Measurements from ENCODE around the gene HLCS.

The HLCS gene

DNA sequence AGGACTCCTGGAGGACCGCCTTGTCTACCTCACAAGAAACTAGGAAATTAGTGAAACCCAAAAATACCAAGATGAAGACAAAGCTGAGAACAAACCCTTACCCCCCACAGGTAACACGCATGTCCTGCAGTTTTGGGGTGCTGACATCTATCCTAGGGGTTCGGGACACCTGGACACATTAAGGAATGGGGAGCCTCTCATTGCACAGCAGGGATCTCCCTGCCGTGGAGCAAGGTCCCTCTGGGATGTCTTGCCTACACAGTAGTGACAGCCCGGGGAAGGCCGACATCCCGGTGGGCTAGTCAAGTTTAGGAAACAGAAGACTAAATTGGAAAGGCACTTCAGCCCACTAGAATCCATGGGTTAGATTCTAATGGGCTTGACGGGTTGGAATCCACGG, 223.0 kb downstream of the HLCS start:
- no peaks in the 10 kb centered on the region for H3K4me1 ChIP-seq (ENCODE audit: low read length)
- no peaks in the 10 kb centered on the region for H3K36me3 ChIP-seq (replicated peaks; ENCODE audit: insufficient read depth, low read length)
- H3K9me2 ChIP-seq (replicated peaks; ENCODE audit: insufficient read depth, low read length): no peaks in the 10 kb centered on the region
- TF ChIP-seq EZH2phosphoT487 (IDR thresholded peaks at IDR 0.05; ENCODE audit: low read length): no peak
- TF ChIP-seq EZH2 (optimal IDR thresholded peaks at IDR 0.05; ENCODE audit: low read depth, low read length): no peak
- no peak for TF ChIP-seq CTCF (IDR thresholded peaks at IDR 0.05; ENCODE audit: low read length)
- no peaks in the 10 kb centered on the region for H3F3A ChIP-seq (ENCODE audit: insufficient read depth, low read length)
- no peaks in the 10 kb centered on the region for H3K27me3 ChIP-seq (replicated peaks; ENCODE audit: insufficient read depth, low read length)
- no peak overlapping the region for H2AFZ ChIP-seq (ENCODE audit: low read length)
- H3K9me3 ChIP-seq (replicated peaks; ENCODE audit: insufficient read depth, low read length): no peaks in the 10 kb centered on the region
- H3K9ac ChIP-seq (ENCODE audit: low read length): no peak overlapping the region
- no peaks in the 10 kb centered on the region for H3K79me2 ChIP-seq (ENCODE audit: low read length)
- H3K4me2 ChIP-seq (ENCODE audit: low read depth, low read length): no peak overlapping the region
- no peak overlapping the region for H3K27ac ChIP-seq (ENCODE audit: low read length)
- H4K20me1 ChIP-seq (ENCODE audit: insufficient read depth, low read length): no peaks in the 10 kb centered on the region
- no peak overlapping the region for H3K4me3 ChIP-seq (ENCODE audit: low read length)
- DNase-seq: no peak

DNA sequence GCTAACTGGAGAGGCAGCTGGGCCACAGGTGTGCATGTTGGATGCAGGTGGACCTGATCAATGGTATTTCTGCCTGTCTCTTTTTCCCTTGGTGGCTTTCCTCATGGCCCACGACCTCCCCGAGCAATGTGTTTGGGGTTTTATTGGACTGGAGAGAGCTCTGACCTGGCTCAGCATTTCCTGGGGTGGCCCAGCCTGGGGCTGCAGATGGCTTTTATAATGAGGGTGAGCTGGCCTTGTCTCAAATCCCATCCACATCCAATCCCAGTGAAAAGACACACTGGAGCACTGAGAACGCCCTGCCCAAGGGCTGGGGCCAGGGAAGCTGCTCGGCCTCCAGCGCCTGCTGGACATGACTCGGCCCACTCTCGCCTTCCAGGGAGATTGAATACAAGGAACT, 223.5 kb downstream of the HLCS start:
- Histone ChIP-seq H3K4me1 (ENCODE audit: low read length) (no peaks in the 10 kb centered on the region), H2AFZ (ENCODE audit: low read length) (no peak overlapping the region), H3K27ac (ENCODE audit: low read length) (no peak overlapping the region), H3K4me2 (ENCODE audit: low read depth, low read length) (no peak overlapping the region), H3K9ac (ENCODE audit: low read length) (no peak overlapping the region), H3K9me3 (replicated peaks; ENCODE audit: insufficient read depth, low read length) (no peaks in the 10 kb centered on the region), H3K27me3 (replicated peaks; ENCODE audit: insufficient read depth, low read length) (no peaks in the 10 kb centered on the region), H3K4me3 (ENCODE audit: low read length) (no peak overlapping the region), H3K36me3 (replicated peaks; ENCODE audit: insufficient read depth, low read length) (no peaks in the 10 kb centered on the region), H4K20me1 (ENCODE audit: insufficient read depth, low read length) (no peaks in the 10 kb centered on the region), H3F3A (ENCODE audit: insufficient read depth, low read length) (no peaks in the 10 kb centered on the region), H3K9me2 (replicated peaks; ENCODE audit: insufficient read depth, low read length) (no peaks in the 10 kb centered on the region), H3K79me2 (ENCODE audit: low read length) (no peaks in the 10 kb centered on the region)
- DNase-seq: no peak
- TF ChIP-seq EZH2 (optimal IDR thresholded peaks at IDR 0.05; ENCODE audit: low read depth, low read length): no peak
- TF ChIP-seq EZH2phosphoT487 (IDR thresholded peaks at IDR 0.05; ENCODE audit: low read length): no peak
- TF ChIP-seq CTCF (IDR thresholded peaks at IDR 0.05; ENCODE audit: low read length): no peak

DNA sequence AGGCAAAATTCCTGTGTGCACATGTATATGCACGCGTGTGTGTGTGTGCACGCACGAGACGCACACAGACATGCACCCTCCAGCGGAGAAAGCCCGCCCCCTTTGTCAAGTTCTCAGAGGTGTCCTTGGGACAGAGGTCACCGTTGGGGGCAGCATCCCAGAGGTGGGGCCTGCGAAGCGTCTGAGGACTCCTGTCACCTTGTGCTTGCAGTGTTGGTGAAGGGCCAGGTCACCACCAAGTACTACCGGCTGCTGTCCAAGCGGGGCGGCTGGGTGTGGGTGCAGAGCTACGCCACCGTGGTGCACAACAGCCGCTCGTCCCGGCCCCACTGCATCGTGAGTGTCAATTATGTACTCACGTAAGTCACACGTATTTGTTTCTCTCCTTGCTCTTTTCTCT, 225.0 kb downstream of the HLCS start:
- H3K79me2 ChIP-seq (ENCODE audit: low read length): no peaks in the 10 kb centered on the region
- no peak for DNase-seq
- H3K9ac ChIP-seq (ENCODE audit: low read length): no peak overlapping the region
- H3K27me3 ChIP-seq (replicated peaks; ENCODE audit: insufficient read depth, low read length): no peaks in the 10 kb centered on the region
- no peaks in the 10 kb centered on the region for H4K20me1 ChIP-seq (ENCODE audit: insufficient read depth, low read length)
- no peaks in the 10 kb centered on the region for H3K4me1 ChIP-seq (ENCODE audit: low read length)
- no peaks in the 10 kb centered on the region for H3K9me2 ChIP-seq (replicated peaks; ENCODE audit: insufficient read depth, low read length)
- no peaks in the 10 kb centered on the region for H3K9me3 ChIP-seq (replicated peaks; ENCODE audit: insufficient read depth, low read length)
- no peak for TF ChIP-seq EZH2 (optimal IDR thresholded peaks at IDR 0.05; ENCODE audit: low read depth, low read length)
- TF ChIP-seq EZH2phosphoT487 (IDR thresholded peaks at IDR 0.05; ENCODE audit: low read length): no peak
- no peak for TF ChIP-seq CTCF (IDR thresholded peaks at IDR 0.05; ENCODE audit: low read length)
- no peaks in the 10 kb centered on the region for H3F3A ChIP-seq (ENCODE audit: insufficient read depth, low read length)
- H3K4me2 ChIP-seq (ENCODE audit: low read depth, low read length): no peak overlapping the region
- H3K27ac ChIP-seq (ENCODE audit: low read length): no peak overlapping the region
- H3K36me3 ChIP-seq (replicated peaks; ENCODE audit: insufficient read depth, low read length): no peaks in the 10 kb centered on the region
- H2AFZ ChIP-seq (ENCODE audit: low read length): no peak overlapping the region
- H3K4me3 ChIP-seq (ENCODE audit: low read length): no peak overlapping the region
